A549 (cell line): ENCODE measurements around the gene TBC1D16.

Experiments
- NR3C1 ChIP-seq: fragments of >200 bp; sonication (Bioruptor Twin); formaldehyde crosslinking; IDR thresholded peaks from 3 replicates; pipeline ENCODE4 v1.6.1; 2017
- RFX5 ChIP-seq: fragments of 450-650 bp; IDR thresholded peaks from 2 replicates; pipeline ENCODE4 v1.7.1; 2014; ENCODE audit warnings: antibody characterized with exemption, mild to moderate bottlenecking, moderate library complexity
- TF ChIP-seq, protein P1 (sequence below): fragments of 200-600 bp; sonication (generic); IDR thresholded peaks from 2 replicates; pipeline ENCODE4 v1.6.1; 2016; ENCODE audit warnings: antibody characterized with exemption, mild to moderate bottlenecking, moderate library complexity
- TF ChIP-seq, protein P2 (sequence below): fragments of 450-650 bp; IDR thresholded peaks from 2 replicates; pipeline ENCODE4 v1.6.1; 2014; ENCODE audit warnings: antibody characterized with exemption
- TF ChIP-seq, protein P3 (sequence below): fragments of >200 bp; sonication (Bioruptor Twin); formaldehyde crosslinking; IDR thresholded peaks from 3 replicates; pipeline ENCODE4 v1.5.1; 2016
- TF ChIP-seq, protein P4 (sequence below): IDR thresholded peaks from 2 replicates; pipeline ENCODE4 v1.6.1; 2012; ENCODE audit warnings: low read depth, borderline replicate concordance
- TF ChIP-seq, protein P5 (sequence below): fragments of >200 bp; sonication (Bioruptor Twin); formaldehyde crosslinking; IDR thresholded peaks from 3 replicates; pipeline ENCODE4 v1.6.1; 2016

DNA sequence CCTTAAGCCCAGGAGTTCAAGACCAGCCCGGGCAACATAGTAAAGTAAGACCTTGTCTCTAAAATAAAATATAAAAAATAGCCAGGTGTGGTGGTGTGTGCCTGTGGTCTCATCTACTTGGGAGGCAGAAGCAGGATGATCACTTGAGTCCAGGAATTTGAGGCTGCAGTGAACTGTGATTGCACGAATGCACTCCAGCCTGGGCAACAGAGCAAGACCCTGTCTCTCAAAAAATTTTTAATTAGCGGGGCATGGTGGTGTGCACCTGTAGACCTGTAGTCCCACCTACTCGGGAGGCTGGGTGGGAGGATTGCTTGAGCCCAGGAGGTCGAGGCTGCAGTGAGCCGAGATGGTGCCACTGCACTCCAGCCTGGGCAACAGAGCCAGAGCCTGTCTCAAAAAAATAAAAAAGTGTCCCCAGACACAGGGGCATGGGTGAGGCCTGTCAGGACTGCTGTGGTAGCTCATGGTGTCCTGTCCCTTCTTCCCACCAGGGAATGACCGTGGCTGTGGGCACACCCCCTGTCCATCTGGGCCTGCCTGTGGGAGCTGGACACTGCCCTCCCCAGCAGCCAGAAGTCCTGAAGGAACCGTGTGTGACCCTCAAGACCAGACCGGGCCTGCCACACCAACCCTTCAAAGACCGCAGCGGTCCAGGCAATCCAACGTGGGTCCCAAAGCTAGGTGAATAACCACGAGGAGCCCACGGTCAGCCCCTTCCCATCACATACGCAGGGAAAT lies 34.9 kb upstream of the TBC1D16 start:
- TF ChIP-seq, protein P1, sequence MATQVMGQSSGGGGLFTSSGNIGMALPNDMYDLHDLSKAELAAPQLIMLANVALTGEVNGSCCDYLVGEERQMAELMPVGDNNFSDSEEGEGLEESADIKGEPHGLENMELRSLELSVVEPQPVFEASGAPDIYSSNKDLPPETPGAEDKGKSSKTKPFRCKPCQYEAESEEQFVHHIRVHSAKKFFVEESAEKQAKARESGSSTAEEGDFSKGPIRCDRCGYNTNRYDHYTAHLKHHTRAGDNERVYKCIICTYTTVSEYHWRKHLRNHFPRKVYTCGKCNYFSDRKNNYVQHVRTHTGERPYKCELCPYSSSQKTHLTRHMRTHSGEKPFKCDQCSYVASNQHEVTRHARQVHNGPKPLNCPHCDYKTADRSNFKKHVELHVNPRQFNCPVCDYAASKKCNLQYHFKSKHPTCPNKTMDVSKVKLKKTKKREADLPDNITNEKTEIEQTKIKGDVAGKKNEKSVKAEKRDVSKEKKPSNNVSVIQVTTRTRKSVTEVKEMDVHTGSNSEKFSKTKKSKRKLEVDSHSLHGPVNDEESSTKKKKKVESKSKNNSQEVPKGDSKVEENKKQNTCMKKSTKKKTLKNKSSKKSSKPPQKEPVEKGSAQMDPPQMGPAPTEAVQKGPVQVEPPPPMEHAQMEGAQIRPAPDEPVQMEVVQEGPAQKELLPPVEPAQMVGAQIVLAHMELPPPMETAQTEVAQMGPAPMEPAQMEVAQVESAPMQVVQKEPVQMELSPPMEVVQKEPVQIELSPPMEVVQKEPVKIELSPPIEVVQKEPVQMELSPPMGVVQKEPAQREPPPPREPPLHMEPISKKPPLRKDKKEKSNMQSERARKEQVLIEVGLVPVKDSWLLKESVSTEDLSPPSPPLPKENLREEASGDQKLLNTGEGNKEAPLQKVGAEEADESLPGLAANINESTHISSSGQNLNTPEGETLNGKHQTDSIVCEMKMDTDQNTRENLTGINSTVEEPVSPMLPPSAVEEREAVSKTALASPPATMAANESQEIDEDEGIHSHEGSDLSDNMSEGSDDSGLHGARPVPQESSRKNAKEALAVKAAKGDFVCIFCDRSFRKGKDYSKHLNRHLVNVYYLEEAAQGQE = no peak
- TF ChIP-seq, protein P2, sequence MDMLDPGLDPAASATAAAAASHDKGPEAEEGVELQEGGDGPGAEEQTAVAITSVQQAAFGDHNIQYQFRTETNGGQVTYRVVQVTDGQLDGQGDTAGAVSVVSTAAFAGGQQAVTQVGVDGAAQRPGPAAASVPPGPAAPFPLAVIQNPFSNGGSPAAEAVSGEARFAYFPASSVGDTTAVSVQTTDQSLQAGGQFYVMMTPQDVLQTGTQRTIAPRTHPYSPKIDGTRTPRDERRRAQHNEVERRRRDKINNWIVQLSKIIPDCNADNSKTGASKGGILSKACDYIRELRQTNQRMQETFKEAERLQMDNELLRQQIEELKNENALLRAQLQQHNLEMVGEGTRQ = no peak
- TF ChIP-seq, protein P3, sequence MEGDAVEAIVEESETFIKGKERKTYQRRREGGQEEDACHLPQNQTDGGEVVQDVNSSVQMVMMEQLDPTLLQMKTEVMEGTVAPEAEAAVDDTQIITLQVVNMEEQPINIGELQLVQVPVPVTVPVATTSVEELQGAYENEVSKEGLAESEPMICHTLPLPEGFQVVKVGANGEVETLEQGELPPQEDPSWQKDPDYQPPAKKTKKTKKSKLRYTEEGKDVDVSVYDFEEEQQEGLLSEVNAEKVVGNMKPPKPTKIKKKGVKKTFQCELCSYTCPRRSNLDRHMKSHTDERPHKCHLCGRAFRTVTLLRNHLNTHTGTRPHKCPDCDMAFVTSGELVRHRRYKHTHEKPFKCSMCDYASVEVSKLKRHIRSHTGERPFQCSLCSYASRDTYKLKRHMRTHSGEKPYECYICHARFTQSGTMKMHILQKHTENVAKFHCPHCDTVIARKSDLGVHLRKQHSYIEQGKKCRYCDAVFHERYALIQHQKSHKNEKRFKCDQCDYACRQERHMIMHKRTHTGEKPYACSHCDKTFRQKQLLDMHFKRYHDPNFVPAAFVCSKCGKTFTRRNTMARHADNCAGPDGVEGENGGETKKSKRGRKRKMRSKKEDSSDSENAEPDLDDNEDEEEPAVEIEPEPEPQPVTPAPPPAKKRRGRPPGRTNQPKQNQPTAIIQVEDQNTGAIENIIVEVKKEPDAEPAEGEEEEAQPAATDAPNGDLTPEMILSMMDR = no peak
- TF ChIP-seq, protein P4, sequence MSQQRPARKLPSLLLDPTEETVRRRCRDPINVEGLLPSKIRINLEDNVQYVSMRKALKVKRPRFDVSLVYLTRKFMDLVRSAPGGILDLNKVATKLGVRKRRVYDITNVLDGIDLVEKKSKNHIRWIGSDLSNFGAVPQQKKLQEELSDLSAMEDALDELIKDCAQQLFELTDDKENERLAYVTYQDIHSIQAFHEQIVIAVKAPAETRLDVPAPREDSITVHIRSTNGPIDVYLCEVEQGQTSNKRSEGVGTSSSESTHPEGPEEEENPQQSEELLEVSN = no peak
- no peak for TF ChIP-seq NR3C1
- no peak for TF ChIP-seq RFX5
- TF ChIP-seq, protein P5, sequence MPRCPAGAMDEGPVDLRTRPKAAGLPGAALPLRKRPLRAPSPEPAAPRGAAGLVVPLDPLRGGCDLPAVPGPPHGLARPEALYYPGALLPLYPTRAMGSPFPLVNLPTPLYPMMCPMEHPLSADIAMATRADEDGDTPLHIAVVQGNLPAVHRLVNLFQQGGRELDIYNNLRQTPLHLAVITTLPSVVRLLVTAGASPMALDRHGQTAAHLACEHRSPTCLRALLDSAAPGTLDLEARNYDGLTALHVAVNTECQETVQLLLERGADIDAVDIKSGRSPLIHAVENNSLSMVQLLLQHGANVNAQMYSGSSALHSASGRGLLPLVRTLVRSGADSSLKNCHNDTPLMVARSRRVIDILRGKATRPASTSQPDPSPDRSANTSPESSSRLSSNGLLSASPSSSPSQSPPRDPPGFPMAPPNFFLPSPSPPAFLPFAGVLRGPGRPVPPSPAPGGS = no peak
